CD4-positive, alpha-beta T cell treated with Interleukin-6 at 100 ng/mL for 8 hours (primary cell): ENCODE results near the gene DDX31.

Experiments used
- DNase-seq: peaks from one replicate; pipeline ENCODE4 v3.0.0-alpha.2; 2020; ENCODE audit warnings: mixed read lengths, low spot score

DDX31 gene

GRCh38 chr9:132632413-132633129, 37.2 kb downstream of the DDX31 start:
- no peak for DNase-seq

DNA sequence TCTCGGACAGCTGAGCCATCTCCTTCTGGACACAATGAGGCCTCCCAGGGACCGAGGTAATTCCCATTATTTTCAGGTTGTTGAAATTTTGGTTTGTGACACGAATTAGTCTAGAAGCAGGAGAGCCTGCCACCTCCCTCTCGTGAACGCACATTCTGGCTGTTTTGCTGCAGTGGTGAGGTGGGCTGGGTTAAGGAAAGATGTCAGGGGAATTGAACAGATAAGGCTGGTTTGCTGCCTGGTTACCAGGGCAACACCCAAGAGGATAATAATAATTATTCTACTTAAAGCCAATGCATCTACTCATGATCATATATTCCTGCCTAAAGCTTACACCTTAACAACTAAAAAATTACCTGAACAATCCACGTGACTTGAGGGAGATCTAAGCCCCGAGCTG, 38.1 kb downstream of the DDX31 start:
- no peak for DNase-seq

GRCh38 chr9:132631280-132631679, 38.5 kb downstream of the DDX31 start:
- no peak for DNase-seq

GRCh38 chr9:132630811-132631210, 39.0 kb downstream of the DDX31 start:
- DNase-seq: no peak

DNA sequence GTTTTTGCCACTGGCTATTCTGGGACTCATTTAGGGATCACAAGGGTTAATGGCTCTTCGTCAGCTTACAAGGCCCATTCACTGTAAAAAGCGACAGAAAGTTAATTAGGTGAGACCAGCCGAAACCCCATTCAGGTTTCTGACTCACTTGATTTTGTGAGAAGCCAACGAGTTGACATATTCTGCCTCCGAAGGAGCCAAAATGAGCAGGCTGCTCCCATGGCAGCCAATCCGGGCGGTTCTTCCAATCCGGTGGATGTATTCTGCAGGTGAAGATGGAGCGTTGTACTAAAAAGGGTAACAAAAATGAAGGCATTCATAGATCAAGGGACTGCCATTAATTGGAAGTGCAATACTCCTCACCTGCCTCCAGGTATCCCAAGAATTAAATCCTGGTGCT, 39.7 kb downstream of the DDX31 start:
- DNase-seq: no peak

- no peak for DNase-seq
Observed at GRCh38 chr9:132628746-132629145, 41.0 kb downstream of the DDX31 start.

GRCh38 chr9:132627594-132627993, 42.2 kb downstream of the DDX31 start:
- DNase-seq: no peak

GRCh38 chr9:132627106-132627505, 42.7 kb downstream of the DDX31 start:
- no peak for DNase-seq

DNA sequence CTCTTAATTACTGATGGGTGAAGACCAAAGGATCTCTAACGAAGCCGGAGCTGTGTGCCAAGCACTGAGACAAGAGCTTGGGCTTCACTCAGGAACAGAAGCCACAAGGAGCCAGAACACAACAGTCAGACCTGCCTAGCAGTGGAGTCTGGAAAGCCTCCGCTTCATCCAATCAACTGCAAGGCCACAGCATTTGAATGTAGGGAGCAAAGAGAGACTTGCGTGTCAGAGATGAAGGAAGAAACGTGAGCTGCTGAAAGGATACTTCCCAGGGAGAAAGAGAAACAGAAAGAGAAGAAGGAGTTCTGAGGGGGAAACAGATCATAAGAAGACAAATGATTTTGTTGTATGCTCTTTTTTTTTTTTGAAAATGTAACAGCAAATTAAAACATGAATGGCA, 43.5 kb downstream of the DDX31 start:
- no peak for DNase-seq

- DNase-seq: no peak
Observed at GRCh38 chr9:132622159-132622558, 47.6 kb downstream of the DDX31 start.

- no peak for DNase-seq
Observed at GRCh38 chr9:132616725-132617124, 53.1 kb downstream of the DDX31 start.

GRCh38 chr9:132615774-132616173, 54.0 kb downstream of the DDX31 start:
- no peak for DNase-seq

DNA sequence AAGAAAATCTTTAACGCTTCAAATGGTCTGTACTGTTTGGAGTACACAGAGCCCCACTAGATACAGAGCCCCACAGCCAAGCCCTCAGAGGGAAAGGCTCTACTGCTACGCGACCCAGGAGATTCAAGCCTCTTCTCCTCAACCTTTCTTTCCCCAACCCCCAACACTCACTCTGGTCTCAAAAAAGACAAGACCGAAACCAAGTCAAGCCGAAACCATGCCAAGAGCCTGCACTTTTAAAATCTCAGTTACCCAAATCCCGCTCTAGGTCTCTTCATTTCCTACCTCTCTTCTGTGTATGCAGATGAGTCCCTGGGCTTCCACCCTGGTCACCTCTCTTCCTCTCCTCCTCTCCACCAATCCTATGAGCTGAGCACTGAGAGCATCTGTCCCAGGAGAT, 55.5 kb downstream of the DDX31 start:
- DNase-seq: no peak

- DNase-seq: no peak
Observed at GRCh38 chr9:132610661-132611060, 59.1 kb downstream of the DDX31 start.

DNA sequence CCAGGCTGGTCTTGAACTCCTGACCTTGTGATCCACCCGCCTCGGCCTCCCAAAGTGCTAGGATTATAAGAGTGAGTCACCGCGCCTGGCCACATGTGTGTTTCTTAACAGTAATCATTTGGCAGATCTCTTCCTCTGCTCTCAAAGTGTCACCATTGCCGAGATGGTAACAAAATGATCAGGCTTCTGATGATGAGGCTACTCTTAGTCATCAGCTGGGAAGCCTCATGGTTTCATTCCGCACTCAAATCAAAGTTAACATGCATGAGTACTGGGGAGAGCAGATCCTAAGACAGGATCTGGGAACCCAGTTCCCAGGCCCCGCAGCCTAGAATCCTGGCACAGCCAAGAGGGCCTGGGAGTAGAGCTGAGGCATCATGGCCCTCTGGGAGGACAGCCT, 60.0 kb downstream of the DDX31 start:
- no peak for DNase-seq

DNA sequence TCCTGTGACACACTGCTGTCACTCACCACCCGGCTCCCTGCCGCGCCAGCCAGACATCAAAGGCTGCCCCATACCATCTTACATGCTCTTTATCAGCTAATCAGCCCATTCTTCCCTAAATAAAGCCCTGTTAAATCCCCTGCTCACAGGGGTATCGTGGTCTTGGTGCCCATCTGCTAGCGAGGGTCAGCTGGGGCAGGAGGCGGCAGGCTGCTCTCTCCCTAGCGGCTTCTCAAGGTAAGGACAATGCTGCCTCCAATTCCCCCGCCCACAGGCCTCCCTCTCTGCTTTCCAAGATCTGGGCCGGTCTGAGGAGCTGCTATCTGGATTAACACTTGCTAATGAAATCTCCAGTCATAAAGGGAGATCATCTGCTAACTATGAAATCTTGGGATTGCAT, 60.6 kb downstream of the DDX31 start:
- no peak for DNase-seq

DNA sequence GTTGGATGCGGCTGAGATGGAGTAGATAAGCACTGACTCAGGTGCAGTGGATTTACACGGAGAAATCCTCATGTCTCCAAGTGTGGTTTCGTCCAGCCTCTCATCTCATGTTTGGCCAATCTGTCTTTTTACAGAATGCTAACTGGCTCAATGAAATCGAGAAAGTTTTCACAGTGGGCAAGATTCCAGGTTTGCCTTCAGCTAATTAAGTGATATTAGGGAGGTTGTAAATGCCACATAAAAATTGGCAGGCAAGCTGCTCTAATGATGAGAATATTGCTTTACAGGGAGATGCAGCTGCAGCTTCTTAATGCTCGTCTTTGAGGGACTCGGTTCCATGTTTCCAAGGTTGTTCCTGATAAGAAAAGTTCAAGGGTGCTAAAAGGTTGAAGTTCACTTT, 63.7 kb downstream of the DDX31 start:
- no peak for DNase-seq

- DNase-seq: no peak
Observed at GRCh38 chr9:132605387-132605786, 64.4 kb downstream of the DDX31 start.

GRCh38 chr9:132602207-132602606, 67.6 kb downstream of the DDX31 start:
- no peak for DNase-seq

DNA sequence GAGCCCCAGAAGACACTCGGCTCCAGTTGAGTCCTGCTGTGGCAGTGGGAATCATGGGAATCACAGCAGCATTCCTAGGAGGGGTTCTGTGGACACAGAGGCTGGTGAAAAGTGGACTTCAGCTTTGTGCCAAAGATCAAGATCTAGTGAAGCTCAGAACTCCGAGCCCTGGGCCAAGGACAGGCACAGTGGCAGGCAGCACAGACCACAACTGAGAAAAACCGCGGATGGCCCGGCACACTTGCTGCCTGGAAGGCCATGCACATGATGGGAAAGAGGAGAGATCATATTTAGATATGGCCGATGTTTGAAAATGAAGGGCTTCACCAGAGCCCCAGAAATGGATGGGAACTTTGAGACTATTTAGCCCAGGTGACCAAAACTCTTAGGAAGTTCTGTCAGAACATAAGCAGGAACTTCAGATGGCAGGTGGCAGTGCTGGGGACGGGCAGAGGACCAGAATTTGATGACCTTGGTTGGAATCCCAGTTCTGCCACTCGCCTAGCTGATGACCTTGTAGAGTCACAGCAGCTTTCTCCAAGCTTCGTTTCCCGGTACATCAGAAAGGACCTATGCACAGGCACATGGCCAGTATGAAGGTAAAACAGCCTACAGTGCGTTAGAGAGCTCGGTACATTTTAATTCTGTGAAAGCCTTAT, 69.3 kb downstream of the DDX31 start:
- DNase-seq: no peak

DNA sequence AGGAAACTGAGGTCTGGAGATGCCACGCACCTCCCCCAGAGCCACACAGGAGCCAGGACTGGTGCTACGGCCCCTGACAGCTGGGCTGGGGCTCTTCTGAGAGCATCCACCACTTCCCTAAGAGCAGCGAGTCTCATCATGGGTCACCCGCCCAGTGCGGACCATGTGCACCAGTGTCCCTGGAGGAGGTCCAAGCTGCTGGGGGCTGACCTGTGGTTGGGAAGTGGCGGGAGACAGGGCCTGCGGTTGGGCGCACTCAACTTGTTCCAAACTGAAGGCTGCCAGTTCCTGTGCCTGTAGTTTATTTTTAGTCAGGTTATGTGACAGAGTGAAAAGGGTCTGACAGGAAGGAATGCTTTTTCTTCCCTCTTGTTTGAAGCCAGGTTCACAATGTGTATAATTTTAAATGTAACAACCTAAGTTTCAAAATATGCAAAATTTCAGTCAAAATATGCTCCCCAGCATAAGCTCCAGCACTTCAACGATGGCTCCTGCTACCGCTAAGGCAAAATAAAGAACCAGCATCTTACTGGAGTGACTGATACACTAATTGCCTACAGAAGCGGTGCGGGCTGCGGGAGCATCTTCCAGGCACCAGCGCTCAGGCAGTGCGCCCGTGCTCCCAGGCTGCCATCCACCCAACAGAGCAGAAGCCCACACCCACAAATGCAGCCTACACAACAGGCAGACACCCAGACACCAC, 72.6 kb downstream of the DDX31 start:
- DNase-seq: no peak

DNA sequence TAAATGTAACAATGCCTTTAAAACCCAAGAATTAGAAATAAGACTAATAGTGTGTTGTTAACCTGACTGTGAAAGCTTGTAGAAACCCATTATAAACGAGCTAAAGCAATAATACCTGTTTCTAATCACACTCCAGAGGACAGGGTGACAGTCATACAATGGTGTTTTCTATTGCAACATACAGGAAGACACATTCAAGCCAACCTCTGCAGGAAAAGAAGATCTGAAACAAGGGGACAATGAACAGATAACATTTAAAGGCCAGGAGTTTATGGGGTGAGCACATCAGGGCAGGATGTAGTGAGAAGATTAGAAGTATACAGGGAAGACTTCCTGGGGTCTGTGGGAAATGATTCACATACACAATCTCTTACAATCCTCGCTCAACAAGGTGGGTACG, 73.6 kb downstream of the DDX31 start:
- no peak for DNase-seq

DNA sequence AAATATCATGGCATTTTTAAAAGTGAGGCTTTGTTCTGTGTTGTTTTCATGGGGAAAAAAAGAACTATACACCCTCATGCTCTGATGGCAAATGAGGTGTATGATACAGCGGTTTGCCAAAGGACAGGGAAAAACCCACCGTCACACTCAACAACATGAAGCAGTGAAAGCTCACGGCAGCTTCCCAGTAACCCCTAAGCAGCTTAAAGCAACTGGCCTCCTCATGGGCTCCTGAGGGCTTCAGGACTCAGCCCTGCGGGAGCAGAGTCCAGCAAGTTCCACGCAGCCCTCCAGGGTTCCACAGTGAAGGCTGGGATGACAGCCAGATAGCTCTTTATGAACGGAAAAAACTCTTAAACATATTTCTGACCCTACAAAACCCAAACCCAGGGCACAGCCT, 74.5 kb downstream of the DDX31 start:
- no peak for DNase-seq
